HEK293 (cell line): Measurements from ENCODE around the gene SGMS1.

Experiments used
- CTCF ChIA-PET: fragments of 350-600 bp; formaldehyde crosslinking; extraction: SDS; loops from one replicate; lab custom pipeline; 2021; ENCODE audit warnings: antibody characterized with exemption; lab: Yijun Ruan, JAX
- POLR2A ChIA-PET: fragments of 300-600 bp; formaldehyde crosslinking; extraction: SDS; loops from one replicate; lab custom pipeline; 2020; ENCODE audit warnings: antibody characterized with exemption, inconsistent platforms; lab: Yijun Ruan, JAX
- H3K27ac ChIP-seq: fragments of 200-500 bp; sonication (Bioruptor generic); 2 replicates; pipeline ENCODE4 v1.5.1; 2014; ENCODE audit warnings: low read depth, low read length, control low read depth, inconsistent platforms; ENCODE audit errors: extremely low read depth
- H3K36me3 ChIP-seq, 2 experiments: fragments of 200-500 bp in 1 of 2; sonication (Bioruptor generic) in 1 of 2; 1 replicate in 1 of 2; 2 replicates in 1 of 2; pipeline ENCODE4 v1.5.1; 2014 to 2017; ENCODE audit warnings: inconsistent platforms in 2 of 2, low read length in 2 of 2; ENCODE audit not compliant: control insufficient read depth in 2 of 2, insufficient read depth in 1 of 2
- H3K4me1 ChIP-seq: fragments of 200-500 bp; sonication (Bioruptor generic); 2 replicates; pipeline ENCODE4 v1.5.1; 2014; ENCODE audit warnings: mild to moderate bottlenecking, low read length, inconsistent platforms; ENCODE audit not compliant: control insufficient read depth, insufficient read depth
- H3K4me3 ChIP-seq: 2 replicates; pipeline ENCODE4 v1.5.1; 2011; ENCODE audit warnings: low read depth, mild to moderate bottlenecking, control low read depth, low read length, moderate library complexity
- H3K9me3 ChIP-seq: fragments of 200-500 bp; sonication (Bioruptor generic); 2 replicates; pipeline ENCODE4 v1.5.1; 2014; ENCODE audit warnings: low read depth, low read length, inconsistent platforms; ENCODE audit not compliant: control insufficient read depth, insufficient read depth
- FEZF1 ChIP-seq: fragments of 450-650 bp; formaldehyde crosslinking; IDR thresholded peaks from 2 replicates; pipeline ENCODE4 v1.5.1; 2016; ENCODE audit warnings: missing biosample characterization, missing genetic modification characterization
- MEIS1 ChIP-seq: sonication (generic); formaldehyde crosslinking; IDR thresholded peaks from 2 replicates; pipeline ENCODE4 v1.8.1; 2022; ENCODE audit warnings: missing genetic modification reagents, mild to moderate bottlenecking, borderline replicate concordance
- SCRT2 ChIP-seq: fragments of 450-650 bp; formaldehyde crosslinking; IDR thresholded peaks from 2 replicates; pipeline ENCODE4 v1.5.1; 2016; ENCODE audit warnings: missing biosample characterization, missing genetic modification characterization
- TCF7L2 ChIP-seq: IDR thresholded peaks from 2 replicates; pipeline ENCODE4 v1.6.1; 2011; ENCODE audit warnings: low read depth, mild to moderate bottlenecking, inconsistent platforms, low read length, moderate library complexity, borderline replicate concordance
- ZBTB20 ChIP-seq: fragments of 450-650 bp; formaldehyde crosslinking; IDR thresholded peaks from 2 replicates; pipeline ENCODE4 v1.5.1; 2016; ENCODE audit warnings: missing biosample characterization, missing genetic modification characterization
- ZBTB49 ChIP-seq: fragments of 450-650 bp; formaldehyde crosslinking; IDR thresholded peaks from 2 replicates; pipeline ENCODE4 v1.5.1; 2016; ENCODE audit warnings: missing biosample characterization, missing genetic modification characterization, low read depth
- ZBTB8A ChIP-seq: fragments of 450-650 bp; formaldehyde crosslinking; IDR thresholded peaks from 2 replicates; pipeline ENCODE4 v1.5.1; 2016; ENCODE audit warnings: missing biosample characterization, missing genetic modification characterization
- ZFP69B ChIP-seq: fragments of 450-650 bp; formaldehyde crosslinking; IDR thresholded peaks from 2 replicates; pipeline ENCODE4 v1.5.1; 2016; ENCODE audit warnings: missing biosample characterization, missing genetic modification characterization
- ZNF175 ChIP-seq: fragments of 450-650 bp; formaldehyde crosslinking; IDR thresholded peaks from 2 replicates; pipeline ENCODE4 v1.5.1; 2016; ENCODE audit warnings: missing biosample characterization, missing genetic modification characterization
- ZNF514 ChIP-seq: fragments of 450-650 bp; formaldehyde crosslinking; IDR thresholded peaks from 2 replicates; pipeline ENCODE4 v1.5.1; 2016; ENCODE audit warnings: missing biosample characterization, missing genetic modification characterization
- ZNF521 ChIP-seq: fragments of 450-650 bp; formaldehyde crosslinking; IDR thresholded peaks from 2 replicates; pipeline ENCODE4 v1.5.1; 2017; ENCODE audit warnings: missing biosample characterization, mild to moderate bottlenecking, missing genetic modification characterization
- ZNF549 ChIP-seq: fragments of 450-650 bp; IDR thresholded peaks from 2 replicates; pipeline ENCODE4 v1.5.1; 2018; ENCODE audit warnings: missing biosample characterization, missing genetic modification characterization, mild to moderate bottlenecking, inconsistent platforms, moderate library complexity
- ZNF600 ChIP-seq: fragments of 450-650 bp; formaldehyde crosslinking; IDR thresholded peaks from 2 replicates; pipeline ENCODE4 v1.5.1; 2016; ENCODE audit warnings: missing biosample characterization, missing genetic modification characterization
- TF ChIP-seq, protein P1 (sequence below): fragments of 450-650 bp; formaldehyde crosslinking; IDR thresholded peaks from 2 replicates; pipeline ENCODE4; 2016; ENCODE audit warnings: missing biosample characterization, missing genetic modification characterization
- TF ChIP-seq, protein P2 (sequence below): fragments of 450-650 bp; formaldehyde crosslinking; IDR thresholded peaks from 2 replicates; pipeline ENCODE4 v1.5.1; 2016; ENCODE audit warnings: missing biosample characterization, missing genetic modification characterization, borderline replicate concordance
- TF ChIP-seq, protein P3 (sequence below): fragments of 450-650 bp; IDR thresholded peaks from 2 replicates; pipeline ENCODE4 v1.5.1; 2018; ENCODE audit warnings: missing biosample characterization, mild to moderate bottlenecking, missing genetic modification characterization
- TF ChIP-seq, protein P4 (sequence below): fragments of 450-650 bp; formaldehyde crosslinking; conservative IDR thresholded peaks from 2 replicates; pipeline ENCODE4 v1.5.1; 2016; ENCODE audit warnings: low read depth, missing biosample characterization, missing genetic modification characterization

Gene SGMS1

DNA sequence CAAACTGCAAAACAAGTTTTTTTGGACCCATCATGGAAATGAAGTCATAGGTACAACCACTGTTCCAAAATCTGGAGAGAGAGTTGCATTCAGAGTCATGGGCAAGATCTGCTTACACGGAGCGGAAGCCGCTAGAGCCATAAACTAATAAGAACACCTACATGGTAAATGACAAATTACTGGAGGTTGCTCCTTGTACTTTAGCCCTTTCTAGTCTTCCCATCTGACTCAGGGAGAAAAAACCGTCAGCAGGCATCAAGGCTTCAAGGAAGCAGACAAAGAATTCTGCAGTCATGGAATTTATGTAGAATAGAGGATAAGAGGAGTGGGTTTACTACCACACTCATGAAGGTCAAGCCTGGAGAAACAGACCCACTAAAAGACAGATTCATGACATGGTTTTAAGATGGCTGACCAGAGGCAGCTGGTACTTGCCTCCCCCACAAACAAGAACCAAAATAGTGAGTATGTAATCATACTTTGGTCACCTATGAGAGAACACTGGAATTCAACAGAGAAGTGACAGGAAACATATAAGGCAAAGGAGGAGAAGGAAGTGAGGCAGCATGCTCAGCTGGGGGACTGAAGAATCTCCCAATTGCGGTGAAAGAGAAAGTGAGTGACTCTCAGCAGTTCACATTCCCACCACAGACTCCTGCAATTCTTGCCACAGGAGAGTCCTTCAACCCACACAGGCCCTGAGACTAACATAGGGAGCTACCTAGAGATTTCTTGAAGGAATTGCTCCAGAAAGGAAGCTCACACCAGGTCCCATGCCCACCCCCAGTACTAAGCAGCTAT lies 330.0 kb downstream of the SGMS1 start:
- H3K27ac ChIP-seq: no peak overlapping the region
- H3K4me3 ChIP-seq: no peak overlapping the region
- H3K36me3 ChIP-seq: no peaks in the 10 kb centered on the region
- POLR2A ChIA-PET: no interaction called here
- TF ChIP-seq ZNF521 (tag by site-specific recombination) (no peak), ZBTB49 (tag by site-specific recombination) (no peak), ZNF549 (tag by site-specific recombination) (no peak), ZNF514 (tag by site-specific recombination) (no peak), SCRT2 (tag by site-specific recombination) (no peak), TCF7L2 (no peak), ZBTB20 (tag by site-specific recombination) (no peak), ZFP69B (no peak), FEZF1 (tag by site-specific recombination) (no peak), ZNF600 (tag by site-specific recombination) (no peak), ZBTB8A (tag by site-specific recombination) (no peak), MEIS1 (CRISPR knock-in tag) (no peak), ZNF175 (tag by site-specific recombination) (no peak)
- TF ChIP-seq, protein P1, sequence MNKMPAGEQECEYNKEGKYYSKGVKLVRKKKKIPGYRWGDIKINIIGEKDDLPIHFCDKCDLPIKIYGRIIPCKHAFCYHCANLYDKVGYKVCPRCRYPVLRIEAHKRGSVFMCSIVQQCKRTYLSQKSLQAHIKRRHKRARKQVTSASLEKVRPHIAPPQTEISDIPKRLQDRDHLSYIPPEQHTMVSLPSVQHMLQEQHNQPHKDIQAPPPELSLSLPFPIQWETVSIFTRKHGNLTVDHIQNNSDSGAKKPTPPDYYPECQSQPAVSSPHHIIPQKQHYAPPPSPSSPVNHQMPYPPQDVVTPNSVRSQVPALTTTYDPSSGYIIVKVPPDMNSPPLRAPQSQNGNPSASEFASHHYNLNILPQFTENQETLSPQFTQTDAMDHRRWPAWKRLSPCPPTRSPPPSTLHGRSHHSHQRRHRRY (tag by site-specific recombination): no peak
- TF ChIP-seq, protein P2, sequence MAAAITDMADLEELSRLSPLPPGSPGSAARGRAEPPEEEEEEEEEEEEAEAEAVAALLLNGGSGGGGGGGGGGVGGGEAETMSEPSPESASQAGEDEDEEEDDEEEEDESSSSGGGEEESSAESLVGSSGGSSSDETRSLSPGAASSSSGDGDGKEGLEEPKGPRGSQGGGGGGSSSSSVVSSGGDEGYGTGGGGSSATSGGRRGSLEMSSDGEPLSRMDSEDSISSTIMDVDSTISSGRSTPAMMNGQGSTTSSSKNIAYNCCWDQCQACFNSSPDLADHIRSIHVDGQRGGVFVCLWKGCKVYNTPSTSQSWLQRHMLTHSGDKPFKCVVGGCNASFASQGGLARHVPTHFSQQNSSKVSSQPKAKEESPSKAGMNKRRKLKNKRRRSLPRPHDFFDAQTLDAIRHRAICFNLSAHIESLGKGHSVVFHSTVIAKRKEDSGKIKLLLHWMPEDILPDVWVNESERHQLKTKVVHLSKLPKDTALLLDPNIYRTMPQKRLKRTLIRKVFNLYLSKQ (tag by site-specific recombination): no peak
- TF ChIP-seq, protein P3, sequence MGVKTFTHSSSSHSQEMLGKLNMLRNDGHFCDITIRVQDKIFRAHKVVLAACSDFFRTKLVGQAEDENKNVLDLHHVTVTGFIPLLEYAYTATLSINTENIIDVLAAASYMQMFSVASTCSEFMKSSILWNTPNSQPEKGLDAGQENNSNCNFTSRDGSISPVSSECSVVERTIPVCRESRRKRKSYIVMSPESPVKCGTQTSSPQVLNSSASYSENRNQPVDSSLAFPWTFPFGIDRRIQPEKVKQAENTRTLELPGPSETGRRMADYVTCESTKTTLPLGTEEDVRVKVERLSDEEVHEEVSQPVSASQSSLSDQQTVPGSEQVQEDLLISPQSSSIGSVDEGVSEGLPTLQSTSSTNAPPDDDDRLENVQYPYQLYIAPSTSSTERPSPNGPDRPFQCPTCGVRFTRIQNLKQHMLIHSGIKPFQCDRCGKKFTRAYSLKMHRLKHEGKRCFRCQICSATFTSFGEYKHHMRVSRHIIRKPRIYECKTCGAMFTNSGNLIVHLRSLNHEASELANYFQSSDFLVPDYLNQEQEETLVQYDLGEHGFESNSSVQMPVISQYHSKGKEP (tag by site-specific recombination): no peak
- TF ChIP-seq, protein P4, sequence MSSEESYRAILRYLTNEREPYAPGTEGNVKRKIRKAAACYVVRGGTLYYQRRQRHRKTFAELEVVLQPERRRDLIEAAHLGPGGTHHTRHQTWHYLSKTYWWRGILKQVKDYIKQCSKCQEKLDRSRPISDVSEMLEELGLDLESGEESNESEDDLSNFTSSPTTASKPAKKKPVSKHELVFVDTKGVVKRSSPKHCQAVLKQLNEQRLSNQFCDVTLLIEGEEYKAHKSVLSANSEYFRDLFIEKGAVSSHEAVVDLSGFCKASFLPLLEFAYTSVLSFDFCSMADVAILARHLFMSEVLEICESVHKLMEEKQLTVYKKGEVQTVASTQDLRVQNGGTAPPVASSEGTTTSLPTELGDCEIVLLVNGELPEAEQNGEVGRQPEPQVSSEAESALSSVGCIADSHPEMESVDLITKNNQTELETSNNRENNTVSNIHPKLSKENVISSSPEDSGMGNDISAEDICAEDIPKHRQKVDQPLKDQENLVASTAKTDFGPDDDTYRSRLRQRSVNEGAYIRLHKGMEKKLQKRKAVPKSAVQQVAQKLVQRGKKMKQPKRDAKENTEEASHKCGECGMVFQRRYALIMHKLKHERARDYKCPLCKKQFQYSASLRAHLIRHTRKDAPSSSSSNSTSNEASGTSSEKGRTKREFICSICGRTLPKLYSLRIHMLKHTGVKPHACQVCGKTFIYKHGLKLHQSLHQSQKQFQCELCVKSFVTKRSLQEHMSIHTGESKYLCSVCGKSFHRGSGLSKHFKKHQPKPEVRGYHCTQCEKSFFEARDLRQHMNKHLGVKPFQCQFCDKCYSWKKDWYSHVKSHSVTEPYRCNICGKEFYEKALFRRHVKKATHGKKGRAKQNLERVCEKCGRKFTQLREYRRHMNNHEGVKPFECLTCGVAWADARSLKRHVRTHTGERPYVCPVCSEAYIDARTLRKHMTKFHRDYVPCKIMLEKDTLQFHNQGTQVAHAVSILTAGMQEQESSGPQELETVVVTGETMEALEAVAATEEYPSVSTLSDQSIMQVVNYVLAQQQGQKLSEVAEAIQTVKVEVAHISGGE: no peak
- TF ChIP-seq, all 188 proteins: peak for 0
- Histone ChIP-seq H3K4me1 (no peaks in the 10 kb centered on the region), H3K9me3 (no peaks in the 10 kb centered on the region)
- CTCF ChIA-PET: no interaction called here
